Measurements from ENCODE around the gene HNRNPAB. TPM values are rescaled to one million over a fixed set of nuclear protein-coding genes. Genes with fewer than 3 reads are reported as not detected.

HNRNPAB gene
- total and polyA plus RNA-seq, 9 of the 15 experiments (the other 6 are each of a cell fraction or from before 2014, with no cell fraction given): 34.6 to 425 (median 236) TPM

GRCh38 chr5:178234750-178235587, 30.6 kb downstream of the HNRNPAB start (continued):
- TF ChIP-seq MYBL2 (IDR thresholded peaks at IDR 0.05; ENCODE audit: low read depth) (no peak), MYBL2 (CRISPR knock-in tag; IDR thresholded peaks at IDR 0.05; ENCODE audit: borderline replicate concordance) (no peak), STAG1 (CRISPR knock-in tag; IDR thresholded peaks at IDR 0.05; ENCODE audit: borderline replicate concordance) (peak; percentile 61; the same call in 1 of the 2 replicates), NUFIP1 (IDR thresholded peaks at IDR 0.05; ENCODE audit: partially characterized antibody) (no peak), ZNF696 (CRISPR knock-in tag; conservative IDR thresholded peaks at IDR 0.05) (no peak), BRD9 (IDR thresholded peaks at IDR 0.05; ENCODE audit: low read depth, partially characterized antibody) (peak; percentile 38), SMARCA5 (IDR thresholded peaks at IDR 0.05) (peak; percentile 92), ZNF384 (IDR thresholded peaks at IDR 0.05; ENCODE audit: low read depth, low read length) (no peak), SAFB2 (IDR thresholded peaks at IDR 0.05; ENCODE audit: borderline replicate concordance, low read depth, low read length, severe bottlenecking) (no peak), SMC3 (conservative IDR thresholded peaks at IDR 0.05; ENCODE audit: insufficient read depth, low read depth, low read length) (peak; percentile 65), JUN (IDR thresholded peaks at IDR 0.05; ENCODE audit: borderline replicate concordance, low read depth, low read length) (no peak), JUN (CRISPR knock-in tag; IDR thresholded peaks at IDR 0.05; ENCODE audit: borderline replicate concordance) (no peak), REST (IDR thresholded peaks at IDR 0.05; ENCODE audit: borderline replicate concordance) (peak; percentile 50; the same call in 1 of the 2 replicates), REST (CRISPR knock-in tag; IDR thresholded peaks at IDR 0.05; ENCODE audit: low read depth) (no peak)

All from K562 (cell line).